Mesothelial cell of epicardium (in vitro differentiated cells): ENCODE data around the gene AOX1. TPM values are rescaled to one million over a fixed set of nuclear protein-coding genes. Genes with fewer than 3 reads are reported as not detected.
"Not testable (repeated sequence)": the region's sequence is repeated elsewhere in the genome, so short reads cannot be mapped to it uniquely, and the experiment has no call there.

Experiments used
- DNase-seq, 2 experiments: peaks; one replicate each; pipeline ENCODE4 v3.0.0; 2021; ENCODE audit warnings: low spot score in 2 of 2; ENCODE audit not compliant: unreplicated experiment in 2 of 2
- H3K27ac Mint-ChIP-seq: 2 replicates; pipeline ENCODE4 v1.8.0; 2021; ENCODE audit warnings: mixed read lengths
- H3K27me3 Mint-ChIP-seq: 2 replicates; pipeline ENCODE4 v1.8.0; 2021; ENCODE audit warnings: low read depth, mixed read lengths
- H3K36me3 Mint-ChIP-seq: 2 replicates; pipeline ENCODE4 v1.8.0; 2021; ENCODE audit warnings: mixed read lengths
- H3K4me1 Mint-ChIP-seq: 2 replicates; pipeline ENCODE4 v1.8.0; 2021; ENCODE audit warnings: mixed read lengths
- H3K4me3 Mint-ChIP-seq: 2 replicates; pipeline ENCODE4 v1.8.0; 2021; ENCODE audit warnings: mild to moderate bottlenecking, moderate library complexity, mixed read lengths
- H3K9me3 Mint-ChIP-seq: 2 replicates; pipeline ENCODE4 v1.8.0; 2021; ENCODE audit warnings: mixed read lengths
- CTCF ChIP-seq: fragments of 200-600 bp; sonication (generic); IDR thresholded peaks from one replicate; pipeline ENCODE4 v1.5.0; 2021; ENCODE audit warnings: antibody characterized with exemption; ENCODE audit not compliant: unreplicated experiment
- total RNA-seq: library from RNA; stranded (reverse); gene quantifications from 3 replicates; pipeline ENCODE4 v1.2.1, GENCODE V29; 2021

The AOX1 gene
- total RNA-seq, 1 donor from 2014 or later, result 2.2 TPM

DNA sequence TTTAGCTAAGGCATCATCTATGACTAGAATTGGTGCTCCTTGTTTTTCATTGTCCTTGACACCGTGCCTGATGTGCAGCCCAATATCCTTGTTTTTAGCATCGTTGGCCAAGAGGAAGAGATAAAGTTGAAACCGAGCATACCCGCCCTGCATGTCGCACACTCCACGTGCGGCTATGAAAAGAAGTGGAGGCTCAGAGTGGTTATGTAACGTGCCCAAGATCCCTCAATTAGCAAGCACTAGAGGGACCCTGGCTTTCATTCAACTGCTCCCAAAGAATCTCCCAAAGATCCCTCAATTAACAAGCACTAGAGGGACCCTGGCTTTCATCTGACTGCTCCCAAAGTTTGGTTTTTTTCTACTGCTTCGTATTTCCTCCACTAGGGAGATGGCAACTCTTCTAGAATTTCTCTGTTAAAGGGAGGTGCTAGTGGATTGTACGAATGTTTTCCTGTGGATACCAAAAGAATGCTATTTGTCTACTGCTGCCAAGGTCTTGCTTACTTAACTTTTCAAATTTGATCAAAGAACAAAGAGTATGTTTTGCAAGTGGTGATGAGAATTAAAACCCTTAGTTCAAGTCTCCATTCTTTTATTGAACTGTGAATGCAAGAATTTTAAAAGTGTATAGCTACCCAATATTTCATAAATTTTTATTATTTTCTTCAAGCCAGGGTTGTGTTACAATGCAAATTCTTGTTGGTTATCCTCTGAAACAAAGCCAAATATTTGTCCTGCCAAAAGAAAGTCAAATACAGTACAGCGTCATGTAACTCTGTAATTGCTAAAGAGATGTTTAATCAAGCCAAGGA lies 92.1 kb downstream of the AOX1 start:
- peak overlapping the region; percentile 32 for H3K27ac Mint-ChIP-seq
- H3K36me3 Mint-ChIP-seq, result no peaks in the 10 kb centered on the region
- no peak for TF ChIP-seq CTCF
- peaks cover 9% of the 10 kb centered on the region for H3K4me1 Mint-ChIP-seq
- no peak for DNase-seq
- H3K4me3 Mint-ChIP-seq, result no peak overlapping the region
- no peaks in the 10 kb centered on the region for H3K9me3 Mint-ChIP-seq
- H3K27me3 Mint-ChIP-seq, result peaks cover 5% of the 10 kb centered on the region

DNA sequence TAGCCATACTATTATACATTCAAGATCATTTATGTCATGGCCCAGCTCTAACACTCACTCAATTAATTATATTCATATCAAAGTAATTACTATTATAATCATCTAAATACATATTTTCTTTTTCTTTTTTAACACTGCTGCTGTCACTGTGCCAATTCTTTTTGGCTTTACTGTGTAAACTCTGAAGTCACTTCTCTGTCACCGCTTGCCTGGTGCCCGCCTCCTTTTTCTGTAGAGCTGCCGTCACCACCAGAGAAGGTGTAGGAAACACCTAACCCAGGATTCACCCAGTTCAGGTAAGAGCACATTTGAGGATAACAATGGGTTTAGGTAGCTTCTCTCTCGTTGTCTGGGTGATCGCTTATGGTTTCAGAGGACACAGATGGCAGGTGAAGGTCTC lies 93.3 kb downstream of the AOX1 start:
- no peaks in the 10 kb centered on the region for H3K9me3 Mint-ChIP-seq
- peaks cover 9% of the 10 kb centered on the region for H3K4me1 Mint-ChIP-seq
- H3K27ac Mint-ChIP-seq, result no peak overlapping the region
- no peak for DNase-seq
- no peaks in the 10 kb centered on the region for H3K36me3 Mint-ChIP-seq
- H3K4me3 Mint-ChIP-seq, result no peak overlapping the region
- TF ChIP-seq CTCF, result no peak
- H3K27me3 Mint-ChIP-seq, result peaks cover 5% of the 10 kb centered on the region

DNA sequence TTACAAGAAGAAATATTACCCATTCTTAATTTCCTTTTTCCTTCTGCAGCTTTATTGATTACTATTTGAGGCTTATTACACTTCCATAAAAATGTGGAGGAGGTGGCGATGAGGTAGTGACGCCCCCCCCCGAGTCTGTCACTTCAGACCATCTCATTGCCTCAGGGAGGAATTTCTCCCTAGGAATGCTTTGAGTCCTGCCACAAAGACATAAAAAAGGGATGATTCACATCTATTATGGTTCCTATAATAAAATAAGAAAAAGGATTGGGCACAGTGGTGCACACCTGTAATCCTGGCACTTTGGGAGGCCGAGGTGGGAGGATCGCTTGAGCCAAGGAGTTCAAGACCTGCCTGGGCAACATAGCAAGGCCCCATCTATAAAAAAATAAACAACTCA lies 93.7 kb downstream of the AOX1 start:
- Mint-ChIP-seq H3K4me1 (peaks cover 9% of the 10 kb centered on the region), H3K9me3 (no peaks in the 10 kb centered on the region), H3K27ac (no peak overlapping the region), H3K27me3 (peaks cover 5% of the 10 kb centered on the region), H3K36me3 (no peaks in the 10 kb centered on the region), H3K4me3 (no peak overlapping the region)
- DNase-seq, result no peak
- no peak for TF ChIP-seq CTCF

GRCh38 chr2:200681697-200682096 lies 95.9 kb downstream of the AOX1 start:
- TF ChIP-seq CTCF, result no peak
- Mint-ChIP-seq H3K9me3 (peaks cover 6% of the 10 kb centered on the region), H3K4me3 (no peak overlapping the region), H3K27me3 (peaks cover 2% of the 10 kb centered on the region), H3K36me3 (no peaks in the 10 kb centered on the region), H3K27ac (no peak overlapping the region), H3K4me1 (peaks cover 9% of the 10 kb centered on the region)
- no peak for DNase-seq

DNA sequence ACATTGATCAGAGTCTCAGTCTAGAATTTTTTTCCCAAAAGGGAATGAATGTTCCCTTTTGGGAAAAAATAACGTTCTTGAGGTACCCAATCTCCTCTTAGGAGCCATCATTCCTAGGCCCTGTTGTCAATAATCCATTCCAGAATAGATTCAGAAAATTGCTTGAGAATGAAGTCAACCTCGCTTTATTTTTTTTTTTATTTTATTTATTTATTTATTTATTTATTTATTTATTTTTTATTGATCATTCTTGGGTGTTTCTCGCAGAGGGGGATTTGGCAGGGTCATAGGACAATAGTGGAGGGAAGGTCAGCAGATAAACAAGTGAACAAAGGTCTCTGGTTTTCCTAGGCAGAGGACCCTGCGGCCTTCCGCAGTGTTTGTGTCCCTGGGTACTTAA lies 96.6 kb downstream of the AOX1 start:
- H3K4me1 Mint-ChIP-seq, H3K4me3 Mint-ChIP-seq, H3K36me3 Mint-ChIP-seq, H3K9me3 Mint-ChIP-seq, DNase-seq, H3K27ac Mint-ChIP-seq, H3K27me3 Mint-ChIP-seq: not testable (repeated sequence)

GRCh38 chr2:200687922-200688920 lies 102.4 kb downstream of the AOX1 start:
- Mint-ChIP-seq H3K4me3 (no peak overlapping the region), H3K27me3 (peaks cover 3% of the 10 kb centered on the region), H3K4me1 (no peaks in the 10 kb centered on the region), H3K9me3 (peaks cover 6% of the 10 kb centered on the region), H3K27ac (no peak overlapping the region), H3K36me3 (no peaks in the 10 kb centered on the region)
- TF ChIP-seq CTCF, result no peak
- DNase-seq, result no peak
